GM12875 (cell line): ENCODE measurements around the gene HTD2.
"Not testable (repeated sequence)": the region's sequence is repeated elsewhere in the genome, so short reads cannot be mapped to it uniquely, and the experiment has no call there.

Experiments used
- H3K4me3 ChIP-seq: one replicate; pipeline ENCODE4 v1.5.1; 2011; ENCODE audit warnings: low read depth, low read length, control low read depth
- TF ChIP-seq, protein P1 (sequence below): IDR thresholded peaks from 2 replicates; pipeline ENCODE4 v1.5.1; 2011; ENCODE audit warnings: low read depth, mild to moderate bottlenecking, control low read depth, inconsistent platforms, low read length, moderate library complexity, borderline replicate concordance; ENCODE audit not compliant: insufficient read depth

Gene HTD2

DNA sequence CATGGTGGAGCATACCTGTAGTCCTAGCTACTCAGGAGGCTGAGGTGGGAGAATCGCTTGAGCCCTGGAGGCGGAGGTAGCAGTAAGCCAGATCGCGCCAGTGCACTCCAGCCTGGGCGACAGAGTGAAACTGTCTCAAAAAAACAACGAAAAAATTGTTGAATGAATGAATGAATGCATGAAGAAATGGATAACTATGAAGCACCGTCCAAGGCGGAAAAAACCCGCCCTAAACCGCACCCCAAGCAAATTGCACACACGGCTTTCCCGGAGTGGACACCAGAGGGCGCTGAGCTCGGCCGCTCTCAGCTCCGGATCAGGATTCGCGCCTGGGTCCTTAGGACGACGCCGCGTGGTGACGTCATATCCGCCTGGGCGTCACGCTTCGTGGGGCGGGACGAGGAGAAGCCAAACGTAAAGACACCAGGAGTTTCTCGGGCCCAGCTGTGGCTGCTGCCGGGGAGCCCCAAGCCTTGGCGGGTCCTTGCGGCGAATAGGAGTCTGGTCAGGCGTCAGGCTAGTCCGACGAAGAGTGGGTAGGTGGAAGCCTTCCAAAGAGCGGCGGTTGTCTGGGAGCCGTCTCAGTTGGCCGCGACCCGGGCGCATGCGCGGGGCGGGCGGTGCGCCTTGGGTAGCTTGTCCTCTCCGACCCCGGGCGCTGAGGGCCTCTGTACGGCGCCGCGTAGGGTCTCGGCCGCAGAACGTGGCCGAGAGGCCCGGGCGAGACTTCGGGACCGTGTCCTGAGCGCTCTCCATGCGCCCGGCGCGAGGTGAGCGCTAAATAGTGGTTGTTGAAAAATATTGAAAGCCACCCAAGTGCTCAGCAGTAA is at the start of gene HTD2, which contains the start of gene RPP14:
TSS of gene HTD2 (plus strand) at position 639 of the 830 bp plus-strand sequence. CDS start 11,094 bp downstream, outside the sequence.
TSS of gene RPP14 (plus strand) at position 364 of the 830 bp plus-strand sequence. CDS start 4,085 bp downstream, outside the sequence.
- TF ChIP-seq, protein P1, sequence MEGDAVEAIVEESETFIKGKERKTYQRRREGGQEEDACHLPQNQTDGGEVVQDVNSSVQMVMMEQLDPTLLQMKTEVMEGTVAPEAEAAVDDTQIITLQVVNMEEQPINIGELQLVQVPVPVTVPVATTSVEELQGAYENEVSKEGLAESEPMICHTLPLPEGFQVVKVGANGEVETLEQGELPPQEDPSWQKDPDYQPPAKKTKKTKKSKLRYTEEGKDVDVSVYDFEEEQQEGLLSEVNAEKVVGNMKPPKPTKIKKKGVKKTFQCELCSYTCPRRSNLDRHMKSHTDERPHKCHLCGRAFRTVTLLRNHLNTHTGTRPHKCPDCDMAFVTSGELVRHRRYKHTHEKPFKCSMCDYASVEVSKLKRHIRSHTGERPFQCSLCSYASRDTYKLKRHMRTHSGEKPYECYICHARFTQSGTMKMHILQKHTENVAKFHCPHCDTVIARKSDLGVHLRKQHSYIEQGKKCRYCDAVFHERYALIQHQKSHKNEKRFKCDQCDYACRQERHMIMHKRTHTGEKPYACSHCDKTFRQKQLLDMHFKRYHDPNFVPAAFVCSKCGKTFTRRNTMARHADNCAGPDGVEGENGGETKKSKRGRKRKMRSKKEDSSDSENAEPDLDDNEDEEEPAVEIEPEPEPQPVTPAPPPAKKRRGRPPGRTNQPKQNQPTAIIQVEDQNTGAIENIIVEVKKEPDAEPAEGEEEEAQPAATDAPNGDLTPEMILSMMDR: peak; percentile 93

DNA sequence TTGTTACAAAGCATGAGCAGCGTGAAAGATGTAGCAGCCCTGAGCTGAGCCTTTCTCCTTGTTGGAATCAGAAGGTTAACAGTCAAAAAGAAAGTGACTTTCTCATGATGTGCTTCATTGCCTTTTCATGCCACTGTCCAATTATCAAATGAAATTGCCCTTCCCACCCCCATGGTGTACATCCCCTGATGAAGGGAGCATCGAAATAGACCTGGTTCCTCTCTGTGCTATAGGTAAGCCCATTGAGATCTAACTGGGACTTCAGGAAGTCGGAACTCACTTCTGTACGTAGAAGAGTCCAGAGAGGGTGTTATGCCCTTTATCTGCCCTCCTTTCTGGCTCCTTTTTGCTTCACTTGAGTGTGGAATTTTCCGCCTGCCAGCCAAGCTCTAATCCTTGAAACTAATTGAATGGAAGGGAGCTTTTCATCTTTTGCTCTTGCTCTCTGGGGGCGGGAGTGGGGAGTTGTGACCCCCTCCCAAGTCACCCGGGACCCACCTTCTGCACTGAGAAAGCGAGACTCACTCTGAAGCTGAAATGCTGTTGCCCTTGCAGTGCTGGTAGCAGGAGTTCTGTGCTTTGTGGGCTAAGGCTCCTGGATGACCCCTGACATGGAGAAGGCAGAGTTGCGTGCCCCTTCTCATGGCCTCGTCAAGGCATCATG is 47.8 kb upstream of the HTD2 start:
- TF ChIP-seq, protein P1: no peak
- no peak overlapping the region for H3K4me3 ChIP-seq

More for the DNA sequence above, at the start of gene HTD2, which contains the start of gene RPP14:
- H3K4me3 ChIP-seq: peak within 1 kb of the TSS; percentile 80

- TF ChIP-seq, protein P1: no peak
- no peak overlapping the region for H3K4me3 ChIP-seq
Observed at GRCh38 chr3:58260261-58260731, 46.0 kb upstream of the HTD2 start.

GRCh38 chr3:58260733-58261132 is 45.6 kb upstream of the HTD2 start:
- TF ChIP-seq, protein P1: no peak
- no peak overlapping the region for H3K4me3 ChIP-seq

GRCh38 chr3:58261954-58262666 is 44.2 kb upstream of the HTD2 start:
- H3K4me3 ChIP-seq: no peak overlapping the region
- TF ChIP-seq, protein P1: no peak

GRCh38 chr3:58266577-58266976 is 39.7 kb upstream of the HTD2 start:
- H3K4me3 ChIP-seq: no peak overlapping the region
- TF ChIP-seq, protein P1: no peak

GRCh38 chr3:58267543-58267942 is 38.8 kb upstream of the HTD2 start:
- not testable (repeated sequence) for H3K4me3 ChIP-seq
